Measurements from ENCODE around the gene TIGD7.

The TIGD7 gene

DNA sequence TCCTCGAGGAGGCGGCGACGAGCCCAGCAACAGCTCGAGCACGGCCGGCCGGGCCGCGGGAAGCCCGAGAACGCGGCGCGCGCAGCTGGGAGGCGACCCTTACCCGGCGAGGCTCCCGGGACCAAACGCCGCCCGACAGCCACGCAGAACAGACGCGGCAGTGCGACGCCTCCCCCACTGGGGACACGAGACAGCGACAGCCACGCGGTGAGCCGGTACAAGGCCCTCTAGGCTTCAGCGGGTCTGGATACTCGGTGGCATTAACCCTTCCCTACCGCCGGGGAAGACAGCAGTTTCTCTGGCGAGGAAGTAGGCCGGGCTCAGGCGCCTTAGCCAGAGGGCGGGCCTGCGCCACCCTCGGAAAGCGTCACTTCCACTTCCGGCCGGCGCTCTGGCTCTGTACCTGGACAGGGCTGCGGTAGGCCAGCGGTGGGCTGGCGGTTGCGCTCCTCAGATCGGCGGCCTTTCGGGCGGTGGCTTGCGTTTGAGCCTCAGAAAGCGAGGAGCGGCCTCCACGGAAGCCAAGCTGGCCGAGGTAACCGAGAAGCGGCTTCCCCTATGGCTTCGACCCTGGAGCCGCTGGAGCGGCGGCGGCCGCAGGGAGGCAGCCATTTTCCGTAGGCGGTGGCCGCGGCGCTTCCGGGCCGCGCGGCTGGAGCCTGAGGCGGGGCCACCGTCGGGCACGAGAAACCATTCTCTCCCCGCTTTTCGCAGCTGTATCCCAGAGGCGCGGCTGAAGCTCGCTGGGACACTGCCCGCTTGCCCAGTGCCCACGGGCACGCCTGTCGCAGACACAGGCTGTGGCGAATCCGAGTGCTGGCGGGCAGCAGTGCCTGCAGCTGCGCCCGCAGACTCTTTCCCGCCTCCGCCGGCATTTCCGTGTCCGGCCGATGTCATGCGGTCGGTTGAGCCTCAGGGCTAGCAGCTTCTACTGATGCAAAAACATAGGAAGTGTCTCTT is at the start of gene TIGD7, which contains the start of gene ZNF75A:
Gene TIGD7 (minus strand): TSS at position 322 of the 960 bp plus-strand sequence. CDS start 4,816 bp downstream, outside the sequence.
Gene ZNF75A (plus strand): TSS at position 389 of the 960 bp plus-strand sequence. CDS start 2,932 bp downstream, outside the sequence.
- peak; percentile 91 for DNase-seq

DNA sequence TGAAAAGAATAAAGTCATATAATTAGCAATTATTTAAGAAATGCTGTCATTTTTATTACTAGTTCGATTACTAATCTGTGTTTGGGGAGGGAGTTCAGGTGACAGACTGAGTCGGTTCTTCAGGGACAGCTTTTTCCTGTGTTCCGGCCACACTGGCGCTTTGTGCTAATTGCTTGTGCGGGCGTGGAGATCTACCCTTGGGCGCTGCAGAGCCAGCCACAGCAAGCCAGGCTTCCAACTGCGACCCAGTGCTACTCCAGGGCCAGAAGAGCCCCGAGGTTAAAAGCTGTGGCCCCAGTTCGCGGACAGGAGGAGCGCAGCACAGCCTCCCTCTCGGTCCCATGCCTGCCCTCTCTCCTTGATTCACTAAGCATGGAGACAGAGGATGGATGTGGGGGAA is 43.9 kb upstream of the TIGD7 start:
- DNase-seq = no peak

DNA sequence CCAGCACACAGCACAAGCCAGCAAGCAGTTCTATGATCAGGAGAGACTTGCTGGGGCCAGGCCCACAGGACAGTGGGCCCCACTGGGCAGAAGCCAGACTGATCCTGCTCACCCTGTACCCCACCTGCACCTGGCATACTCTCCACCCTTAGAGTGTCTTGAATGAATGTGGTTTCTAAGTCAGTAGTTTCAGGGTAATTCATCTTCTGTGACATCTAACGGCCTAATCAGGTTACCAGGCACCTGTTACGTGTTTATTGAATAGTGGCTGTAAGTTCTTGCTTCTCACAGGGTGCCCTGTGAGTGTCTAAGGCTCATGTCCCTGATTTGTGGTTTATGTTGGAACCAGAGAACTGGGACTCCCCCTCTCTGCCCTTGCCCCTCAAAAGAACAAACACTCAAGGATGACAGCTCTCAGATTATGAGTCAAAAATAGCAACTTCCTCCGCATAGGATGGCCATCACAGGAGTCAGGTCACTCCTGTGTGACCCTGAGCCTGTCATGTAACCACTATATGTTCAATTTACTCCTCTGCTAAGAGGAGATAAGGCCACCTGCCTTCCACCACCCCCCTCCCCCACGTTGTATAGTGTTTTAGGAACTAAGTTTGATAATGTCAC is 43.4 kb upstream of the TIGD7 start:
- DNase-seq = no peak

DNA sequence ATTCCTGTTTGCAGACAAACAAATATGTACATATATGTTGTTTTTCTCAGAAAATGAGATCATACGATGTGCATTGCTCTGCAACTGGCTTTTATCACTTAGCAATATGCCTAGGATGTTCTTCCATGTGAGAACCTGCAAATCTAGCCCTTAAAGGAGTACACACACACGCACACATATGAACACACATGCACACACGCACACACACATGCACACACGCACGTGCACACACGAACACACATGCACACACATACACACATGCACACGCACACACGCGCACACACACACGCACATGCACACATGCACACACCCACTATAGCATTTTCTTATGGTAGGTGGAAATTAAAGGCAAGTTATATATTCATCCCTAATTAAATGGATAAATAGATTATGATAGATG is 42.4 kb upstream of the TIGD7 start:
- DNase-seq = no peak

DNA sequence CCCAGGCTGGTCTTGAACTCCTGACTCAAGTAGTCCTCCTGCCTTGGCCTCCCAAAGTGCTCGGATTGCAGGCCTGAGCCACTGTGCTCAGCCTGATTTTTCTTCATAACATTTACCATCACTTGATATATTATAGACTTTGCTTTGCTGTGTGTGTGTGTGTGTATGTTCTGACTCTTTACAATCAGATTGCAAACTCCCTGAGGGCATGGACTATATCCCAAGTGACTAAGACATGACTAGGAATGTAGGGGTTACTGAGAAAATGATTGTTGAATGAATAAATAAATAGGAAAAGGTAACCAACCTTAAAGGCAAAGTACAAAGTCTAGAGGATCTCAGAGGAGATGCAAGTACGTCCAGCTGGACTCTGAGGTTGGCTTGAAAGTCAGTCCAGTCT is 40.8 kb upstream of the TIGD7 start:
- no peak for DNase-seq

GRCh38 chr16:3328643-3329042 is 23.4 kb upstream of the TIGD7 start:
- DNase-seq = no peak

DNA sequence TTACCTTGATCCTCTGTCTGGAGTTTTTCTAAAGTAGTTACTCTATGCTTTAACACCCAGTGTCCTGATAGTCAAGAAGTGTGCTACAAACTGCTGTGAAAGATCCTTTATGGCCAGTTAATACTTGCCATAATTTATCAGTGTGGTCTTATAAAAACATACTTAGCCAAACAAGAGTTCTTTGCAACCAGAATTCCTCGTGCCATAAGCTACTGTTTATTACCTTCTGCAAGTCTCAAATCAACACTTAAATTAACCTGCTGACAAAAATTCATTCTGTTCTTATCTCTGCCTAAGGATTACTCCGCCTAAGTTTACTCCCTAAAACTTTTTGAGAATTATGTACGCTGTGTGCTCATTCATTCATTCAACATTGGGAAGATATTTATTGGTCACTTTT is 22.9 kb upstream of the TIGD7 start:
- no peak for DNase-seq

- no peak for DNase-seq
Observed at GRCh38 chr16:3327514-3327913, 22.3 kb upstream of the TIGD7 start.

GRCh38 chr16:3321816-3322215 is 16.6 kb upstream of the TIGD7 start:
- no peak for DNase-seq

GRCh38 chr16:3317315-3317999 is 12.2 kb upstream of the TIGD7 start:
- DNase-seq = no peak

- DNase-seq = no peak
Observed at GRCh38 chr16:3311496-3311895, 6.3 kb upstream of the TIGD7 start.

- DNase-seq = no peak
Observed at GRCh38 chr16:3306078-3306477, 848 bp upstream of the TIGD7 start.

DNA sequence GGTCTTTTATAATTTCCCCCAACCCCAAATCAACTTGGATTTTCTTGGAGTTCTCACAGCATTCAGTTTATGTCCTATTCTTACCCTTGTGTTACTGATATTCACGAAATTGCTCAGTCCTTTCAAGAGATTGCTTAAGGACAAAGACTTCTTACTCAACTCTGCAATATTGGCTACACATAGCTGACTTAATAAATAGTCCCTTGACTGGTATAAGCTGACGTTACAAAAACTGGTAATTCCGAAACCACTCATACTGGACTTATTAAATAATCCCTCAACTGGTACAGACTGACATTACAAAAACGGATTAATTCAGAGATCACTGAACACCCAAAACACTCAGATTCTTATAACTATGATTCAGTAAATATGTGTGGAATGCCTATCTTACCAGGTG is 860 bp downstream of the TIGD7 start:
- DNase-seq = no peak

DNA sequence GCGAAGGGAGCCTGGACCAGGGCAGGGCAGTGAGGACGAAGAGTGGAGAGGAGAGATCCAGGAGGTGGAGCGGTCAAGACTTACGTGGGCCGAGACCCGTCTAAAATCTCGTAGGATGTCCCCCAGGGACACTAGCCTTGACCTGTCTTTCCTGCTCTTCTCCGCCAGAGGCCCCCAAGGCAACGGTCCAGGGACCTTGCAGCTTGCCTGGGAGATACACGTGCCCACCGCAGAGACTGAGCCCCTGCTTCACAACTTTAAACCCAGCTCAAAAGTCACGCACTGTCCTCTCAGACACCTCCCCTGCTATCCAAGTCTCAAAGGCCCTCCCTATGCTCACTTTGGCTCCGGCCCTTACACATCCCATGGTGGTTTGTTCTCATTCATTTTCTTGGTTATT is 9.4 kb downstream of the TIGD7 start:
- no peak for DNase-seq

DNA sequence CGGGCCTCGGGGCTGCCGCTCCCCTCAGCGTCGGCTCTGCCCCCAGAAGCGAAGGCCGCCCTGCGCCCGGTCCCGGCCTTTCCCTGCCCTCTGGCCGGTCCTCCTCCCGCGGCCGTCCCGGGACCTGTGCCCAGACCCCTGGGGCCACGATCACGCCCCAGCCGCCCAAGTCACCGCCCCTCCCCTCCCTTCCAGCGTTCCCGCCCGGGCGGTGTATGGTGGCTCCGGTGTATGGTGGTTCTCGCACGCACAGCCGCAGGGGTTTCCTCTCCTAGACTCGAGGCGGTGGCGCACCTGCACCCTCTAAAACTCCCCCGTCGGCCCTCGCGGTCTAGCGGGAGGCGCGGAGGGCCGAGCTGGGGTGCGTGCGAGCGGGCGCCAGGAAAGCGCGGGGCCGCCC is 10.0 kb downstream of the TIGD7 start:
- no peak for DNase-seq

DNA sequence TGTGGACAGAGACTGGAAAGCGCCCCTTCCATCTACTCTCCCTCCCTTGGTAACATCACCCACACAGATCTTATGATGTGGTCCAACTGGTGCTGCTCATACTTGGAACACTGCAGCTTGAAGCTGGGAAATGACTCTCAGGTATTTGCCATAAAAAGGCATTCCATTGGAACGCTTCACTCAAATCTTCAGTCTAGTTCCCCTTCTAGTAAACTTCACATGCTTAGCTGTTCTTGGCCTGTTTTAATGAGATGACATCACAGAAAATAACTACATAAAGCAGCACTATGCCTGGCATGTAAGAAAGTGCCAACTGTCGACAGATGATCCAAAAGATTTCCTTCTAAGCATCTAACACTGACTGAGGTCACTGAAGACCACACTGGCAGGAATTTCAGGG is 12.6 kb downstream of the TIGD7 start:
- DNase-seq = no peak

DNA sequence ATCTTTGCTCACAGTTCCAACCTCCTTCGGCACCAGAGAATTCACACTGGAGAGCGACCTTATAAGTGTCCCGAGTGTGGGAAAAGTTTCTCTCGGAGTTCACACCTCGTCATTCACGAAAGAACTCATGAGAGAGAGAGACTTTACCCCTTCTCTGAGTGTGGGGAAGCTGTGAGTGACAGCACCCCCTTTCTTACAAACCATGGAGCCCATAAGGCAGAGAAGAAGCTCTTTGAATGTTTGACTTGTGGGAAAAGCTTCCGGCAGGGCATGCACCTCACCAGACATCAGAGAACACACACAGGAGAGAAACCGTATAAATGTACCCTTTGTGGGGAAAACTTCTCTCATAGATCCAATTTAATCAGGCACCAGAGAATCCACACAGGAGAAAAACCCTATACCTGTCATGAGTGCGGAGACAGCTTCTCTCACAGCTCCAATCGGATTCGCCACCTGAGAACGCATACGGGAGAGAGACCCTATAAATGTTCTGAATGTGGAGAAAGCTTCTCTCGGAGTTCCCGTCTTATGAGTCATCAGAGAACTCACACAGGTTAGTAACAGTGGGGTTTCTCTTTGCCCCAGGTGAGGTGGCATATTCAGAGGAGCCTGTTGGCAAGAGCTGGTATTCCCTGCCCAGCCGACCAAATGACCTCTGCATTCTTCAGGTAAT is 15.1 kb downstream of the TIGD7 start:
- DNase-seq = no peak

GRCh38 chr16:3285131-3285530 is 20.1 kb downstream of the TIGD7 start:
- DNase-seq = no peak

DNA sequence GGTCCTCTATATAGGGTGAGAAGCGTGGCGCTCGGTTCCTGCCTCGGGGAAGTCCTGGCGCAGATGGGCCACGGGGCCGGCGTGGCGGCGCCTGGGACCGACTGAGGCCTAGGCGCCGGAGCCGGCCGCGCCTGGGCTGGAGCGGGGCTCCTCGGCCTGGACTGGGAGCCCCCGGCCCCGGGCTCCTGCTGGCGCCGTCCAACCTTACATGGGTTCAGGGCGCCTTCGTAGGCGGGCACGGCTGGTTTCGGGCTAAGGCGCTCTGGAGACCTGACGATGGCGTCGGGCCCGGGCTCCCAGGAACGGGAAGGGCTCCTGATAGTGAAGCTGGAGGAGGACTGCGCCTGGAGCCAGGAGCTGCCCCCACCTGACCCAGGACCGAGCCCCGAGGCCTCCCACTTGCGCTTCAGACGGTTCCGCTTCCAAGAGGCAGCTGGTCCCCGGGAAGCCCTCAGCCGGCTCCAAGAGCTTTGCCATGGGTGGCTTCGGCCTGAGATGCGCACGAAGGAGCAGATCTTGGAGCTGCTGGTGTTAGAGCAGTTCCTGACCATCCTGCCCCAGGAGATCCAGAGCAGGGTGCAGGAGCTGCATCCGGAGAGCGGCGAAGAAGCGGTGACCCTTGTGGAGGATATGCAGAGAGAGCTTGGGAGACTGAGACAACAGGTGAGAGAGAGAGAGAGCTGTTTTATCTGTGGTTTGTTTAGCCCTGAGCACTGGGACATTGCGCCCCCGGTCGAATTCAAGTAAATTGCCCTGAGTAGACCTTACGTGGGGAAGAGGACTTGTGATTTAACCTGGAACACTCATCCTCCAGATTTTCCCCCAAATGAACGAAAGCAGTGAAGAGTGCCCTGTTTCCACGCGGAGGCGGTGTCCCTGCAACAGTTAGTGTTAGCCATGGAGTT is 21.4 kb downstream of the TIGD7 start:
- no peak for DNase-seq

GRCh38 chr16:3282730-3283542 is 22.3 kb downstream of the TIGD7 start, which contains the start of gene ZNF263:
ZNF263 (plus strand) TSS chr16:3283491; CDS start chr16:3283819, 328 bp downstream.
- peak; percentile 97 for DNase-seq

Data from right forelimb (tissue), 1 donor.